ELR (cell line): ENCODE measurements around the gene SOX9.

ENCODE experiments used
- DNase-seq: peaks from one replicate; pipeline ENCODE4 v3.0.0-alpha.2; 2015; ENCODE audit warnings: low read depth

The SOX9 gene

DNA sequence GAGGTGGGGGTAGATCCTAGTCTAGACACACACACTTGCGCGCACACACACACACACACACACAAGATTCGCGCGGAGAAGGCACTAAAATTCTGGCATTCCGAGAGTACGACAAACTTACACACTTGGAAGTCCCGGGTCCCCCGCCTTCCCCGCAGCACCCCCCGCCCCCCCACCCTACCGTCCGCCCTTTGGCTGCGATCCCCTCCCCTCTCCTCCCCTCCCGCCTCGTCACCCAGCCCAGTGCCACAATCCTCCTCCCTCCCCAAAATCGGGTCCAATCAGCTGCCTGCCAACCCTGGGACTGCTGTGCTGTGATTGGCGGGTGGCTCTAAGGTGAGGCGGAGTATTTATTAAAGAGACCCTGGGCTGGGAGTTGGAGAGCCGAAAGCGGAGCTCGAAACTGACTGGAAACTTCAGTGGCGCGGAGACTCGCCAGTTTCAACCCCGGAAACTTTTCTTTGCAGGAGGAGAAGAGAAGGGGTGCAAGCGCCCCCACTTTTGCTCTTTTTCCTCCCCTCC is at the start of gene SOX9:
Gene SOX9 (plus strand): TSS at position 379 of the 522 bp plus-strand sequence. CDS start 372 bp downstream, outside the sequence.
- DNase-seq = peak; percentile 98

DNA sequence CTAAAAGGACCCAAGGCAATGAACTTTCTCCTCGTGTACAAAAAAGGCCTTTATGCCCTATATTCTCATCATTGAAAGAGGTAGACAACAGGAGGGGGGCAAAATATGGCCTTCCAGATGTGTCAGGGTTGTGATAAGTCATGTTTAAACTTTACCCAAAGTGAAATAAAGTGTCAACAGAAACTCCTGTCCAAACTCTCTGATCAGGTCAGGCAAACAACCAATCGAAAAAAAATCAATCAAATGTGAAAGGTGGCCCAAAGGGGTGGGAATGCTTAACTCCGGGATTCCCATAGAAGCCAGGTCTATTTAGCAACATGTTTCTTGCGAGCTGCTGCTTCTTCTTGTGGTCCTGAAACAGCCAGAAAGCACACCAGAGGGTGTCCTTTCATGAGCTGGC is 49.5 kb upstream of the SOX9 start:
- DNase-seq = no peak

DNA sequence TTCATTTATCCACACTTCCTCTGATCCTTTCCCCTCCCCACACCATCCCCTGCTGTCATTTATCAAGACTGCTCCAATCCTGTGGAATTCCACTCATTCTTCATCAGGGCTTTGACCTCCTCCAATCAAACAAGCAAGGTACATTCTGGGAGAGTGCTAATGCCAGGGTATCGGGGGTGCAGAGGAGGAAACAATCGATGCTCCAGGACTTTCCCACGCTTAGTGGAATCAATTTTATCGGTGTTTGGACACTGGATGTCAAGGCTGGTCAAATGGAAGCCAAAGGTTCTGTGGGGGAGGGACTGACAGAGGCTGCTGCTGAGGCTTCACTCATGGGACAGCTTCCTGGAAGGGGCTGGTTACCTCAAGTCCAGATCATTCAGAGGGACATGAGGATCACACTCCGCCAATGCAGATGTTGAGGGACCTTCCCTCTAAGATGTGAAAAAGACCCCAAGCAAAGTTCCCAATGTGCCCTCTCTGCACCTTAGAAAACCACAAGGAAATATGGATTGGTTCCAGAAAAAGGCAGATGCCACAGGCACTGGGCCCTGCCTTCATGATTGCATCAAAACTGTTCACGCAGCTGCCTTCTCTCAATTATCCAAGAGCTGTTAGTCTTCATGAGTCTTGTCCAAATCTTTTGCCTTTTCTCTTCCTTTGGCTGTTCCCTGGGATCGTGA is 44.7 kb upstream of the SOX9 start:
- no peak for DNase-seq

DNA sequence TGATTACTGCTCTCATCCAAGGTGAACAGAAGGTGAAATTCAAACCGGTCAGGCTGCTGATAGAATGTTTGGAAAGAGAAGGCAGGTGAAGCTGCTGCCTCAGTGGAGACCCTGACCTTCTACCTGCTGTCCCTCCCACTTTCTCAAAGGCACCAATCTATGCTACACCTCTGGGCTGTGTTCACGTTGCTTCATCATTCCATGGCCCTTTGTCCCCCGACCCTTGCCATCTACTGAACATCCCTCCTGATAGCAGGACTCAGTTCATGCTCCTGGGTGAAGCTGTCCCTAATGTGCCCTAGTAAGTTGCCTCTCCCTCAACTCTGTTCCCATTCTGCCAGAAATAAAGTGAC is 44.2 kb upstream of the SOX9 start:
- DNase-seq = no peak

DNA sequence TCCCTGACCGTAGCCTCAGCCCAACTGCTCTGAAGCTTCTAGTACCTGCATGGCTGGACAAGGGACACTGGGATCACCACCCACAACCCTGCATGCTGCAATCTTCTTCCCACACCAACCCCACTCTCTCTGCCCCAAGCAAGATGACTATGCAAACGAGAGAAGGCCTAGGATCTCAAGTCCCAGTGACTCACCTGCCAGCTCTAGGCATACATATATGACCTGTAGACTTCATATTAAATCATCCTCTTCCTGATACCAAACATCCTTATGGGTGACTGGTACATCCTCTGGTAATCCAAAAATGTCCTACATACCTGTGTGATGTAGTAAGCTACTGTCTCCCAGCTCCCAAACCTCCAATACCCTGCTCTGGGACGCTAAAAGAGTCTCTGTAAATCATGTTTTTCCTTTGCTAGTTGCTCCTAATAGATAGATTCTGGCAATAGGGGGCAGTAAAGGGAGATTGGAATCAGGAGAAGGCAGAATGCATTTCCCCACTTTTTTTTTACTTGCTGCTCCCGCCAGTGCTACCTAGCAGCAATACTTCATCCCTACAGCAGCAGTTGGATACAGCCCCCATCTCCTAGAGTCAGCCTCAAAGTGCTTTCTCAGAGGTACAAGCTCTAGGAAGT is 43.4 kb upstream of the SOX9 start:
- DNase-seq = peak; percentile 51

DNA sequence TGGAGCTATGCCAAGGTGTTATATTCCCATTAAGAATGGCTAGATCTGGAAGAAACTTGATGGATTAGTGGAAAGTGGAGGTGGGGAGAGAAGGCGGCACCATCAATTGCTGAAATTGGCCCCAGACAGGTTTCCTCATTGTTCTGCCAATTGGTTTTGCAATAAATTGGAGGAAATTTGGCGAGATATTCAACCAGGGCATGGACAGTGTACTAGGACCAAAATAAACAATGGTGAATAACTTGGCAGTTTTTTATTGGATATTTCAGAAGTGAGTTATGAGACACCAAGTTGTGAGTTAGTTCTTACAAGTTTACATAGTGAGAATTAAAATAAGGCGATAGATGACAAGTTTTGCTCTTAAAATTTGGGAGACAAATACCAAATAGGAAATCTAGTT is 41.1 kb upstream of the SOX9 start:
- DNase-seq = no peak

DNA sequence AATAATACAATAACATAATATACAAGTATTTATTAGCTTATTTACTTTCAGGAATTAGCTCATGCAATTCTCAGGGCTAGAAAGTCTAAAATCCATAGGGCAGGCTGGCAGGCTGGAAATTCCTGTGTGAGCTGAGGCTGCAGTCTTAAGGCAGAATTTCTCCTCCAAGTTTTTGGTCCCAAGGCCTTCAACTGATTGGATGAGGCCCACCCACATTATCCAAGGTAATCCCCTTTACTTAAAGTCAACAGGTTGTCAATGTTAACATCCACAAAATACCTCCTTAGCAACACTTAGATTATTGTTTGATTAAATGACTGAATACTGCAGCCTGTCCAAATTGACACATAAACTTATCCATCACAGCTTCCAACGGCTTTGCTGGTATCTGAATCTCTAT is 32.9 kb upstream of the SOX9 start:
- no peak for DNase-seq

DNA sequence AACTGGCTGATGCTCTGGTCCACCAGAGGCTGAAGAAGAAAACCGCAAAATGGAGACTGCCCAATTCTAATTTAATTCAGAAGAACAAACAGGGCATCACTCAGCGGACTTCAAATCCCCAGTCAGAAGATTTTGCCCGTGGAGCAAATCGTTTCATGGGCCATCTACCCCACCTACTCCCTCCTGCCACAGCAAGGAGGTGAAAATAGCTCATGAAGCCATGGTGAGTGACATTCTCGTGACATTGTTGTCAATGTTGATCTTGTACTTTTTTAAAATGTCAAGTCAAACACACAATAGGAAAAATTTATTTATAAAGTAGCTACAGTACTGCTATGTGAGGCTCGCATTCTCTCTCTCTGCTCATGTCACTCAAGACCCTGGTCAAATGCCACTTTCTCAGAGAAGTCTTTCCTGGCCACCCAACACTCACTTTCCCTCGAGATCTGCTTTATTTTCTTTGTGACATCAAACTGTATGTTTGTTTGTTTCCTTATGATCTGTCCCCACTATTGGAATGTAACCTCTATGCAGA is 31.3 kb upstream of the SOX9 start:
- no peak for DNase-seq

DNA sequence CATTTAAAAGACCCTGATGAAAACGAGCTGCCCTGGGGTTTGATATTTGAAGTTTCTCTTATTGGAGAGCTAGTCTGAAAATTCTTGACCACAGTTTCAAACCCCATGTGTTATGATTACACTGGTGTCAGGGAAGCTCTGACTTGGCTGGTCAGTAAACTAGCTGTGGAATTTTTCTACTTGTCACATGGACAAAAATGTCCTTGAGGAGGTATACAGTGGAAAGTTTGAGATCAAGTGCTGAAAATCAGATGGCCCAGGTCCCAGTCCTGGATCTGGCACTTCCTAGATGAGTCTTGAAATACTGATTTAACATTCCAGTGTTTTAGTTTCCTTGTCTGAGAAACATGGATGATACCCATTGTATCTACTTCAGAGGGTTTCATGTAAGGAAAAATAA is 30.7 kb upstream of the SOX9 start:
- DNase-seq = no peak

DNA sequence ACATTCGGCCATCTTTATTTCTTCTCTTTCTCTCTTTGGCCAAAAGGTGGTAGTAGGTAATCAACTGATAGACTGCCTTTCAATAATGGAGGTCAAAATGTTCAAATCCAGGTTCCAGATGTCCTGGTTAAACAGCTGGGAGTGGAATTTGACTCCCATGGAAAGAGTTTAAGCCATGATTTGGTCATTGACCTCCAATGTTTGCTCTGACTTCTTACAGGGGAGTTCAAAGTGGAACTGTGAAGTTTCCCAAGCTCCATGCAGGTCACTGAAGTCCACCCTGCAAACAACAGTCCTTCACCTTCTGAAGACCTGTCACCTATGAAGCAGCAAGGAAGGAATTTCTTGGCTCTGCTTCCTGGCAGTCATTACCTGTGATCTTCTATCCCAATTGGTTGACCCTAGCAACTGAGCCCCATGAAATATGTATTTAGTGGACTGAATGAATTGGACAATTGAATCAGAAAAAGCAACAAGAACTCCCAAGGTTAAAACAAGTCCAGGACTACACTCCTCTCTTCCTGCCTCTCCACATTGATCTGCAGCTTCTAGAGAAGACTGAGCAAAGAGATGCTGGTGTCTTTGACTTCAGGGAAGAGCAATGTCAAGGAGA is 28.0 kb upstream of the SOX9 start:
- DNase-seq = no peak

DNA sequence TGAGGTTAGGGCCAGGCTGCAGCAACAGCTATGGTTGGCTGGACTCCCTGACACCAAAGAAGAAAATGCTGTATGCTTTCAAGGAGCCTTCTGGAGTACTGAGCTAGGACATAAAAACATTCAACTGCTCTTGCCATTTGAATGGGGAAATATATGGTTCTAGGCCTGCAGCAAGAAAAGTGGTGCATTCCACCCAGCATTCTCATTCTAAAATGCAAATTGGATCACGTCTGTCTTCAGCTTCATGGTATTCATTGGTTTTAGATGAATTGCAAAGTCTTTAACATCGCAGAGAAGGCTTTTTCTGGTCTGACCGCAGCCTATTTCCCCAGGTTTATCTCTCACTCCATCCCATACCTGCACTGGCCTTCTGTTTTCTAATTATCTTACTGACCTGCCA is 27.1 kb upstream of the SOX9 start:
- DNase-seq = no peak

DNA sequence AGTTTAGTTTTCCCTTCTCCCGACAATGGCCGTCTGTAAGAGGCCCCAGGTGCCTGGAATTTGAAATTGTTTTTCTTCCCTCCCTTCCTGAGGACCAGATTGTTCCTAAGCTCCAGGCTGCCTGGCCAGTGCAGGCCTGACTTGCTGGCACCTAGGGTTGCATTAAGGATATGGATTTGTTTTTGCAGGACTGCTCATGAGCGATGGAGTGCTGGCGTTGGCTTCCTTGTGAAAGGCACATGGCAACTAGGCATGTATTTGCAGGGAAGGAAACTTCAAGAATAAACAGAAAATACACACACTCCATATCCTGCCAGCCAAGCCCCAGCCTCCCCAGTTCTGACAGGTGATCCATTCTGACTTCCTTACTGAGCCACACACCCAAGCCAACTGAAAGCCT is 25.5 kb upstream of the SOX9 start:
- no peak for DNase-seq

DNA sequence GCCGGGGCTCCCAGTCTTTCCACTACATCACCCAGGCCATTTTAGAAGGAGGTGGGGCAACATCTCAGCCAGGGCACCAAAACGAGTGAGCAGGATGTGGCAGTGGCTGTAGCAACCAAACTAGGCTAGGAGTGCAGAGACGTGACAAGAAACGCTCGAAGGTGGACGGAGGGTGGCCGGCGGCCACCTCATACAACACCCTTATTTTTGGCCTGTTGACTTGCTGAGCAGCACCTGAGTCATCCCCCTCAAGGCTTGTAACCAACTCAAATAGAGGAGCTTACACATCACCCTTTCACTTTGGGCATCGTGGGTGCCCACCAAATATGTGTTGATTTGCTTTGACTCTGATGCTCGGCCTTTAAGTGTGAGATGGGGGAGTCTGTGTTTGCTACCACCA is 23.7 kb upstream of the SOX9 start:
- peak; percentile 67 for DNase-seq

DNA sequence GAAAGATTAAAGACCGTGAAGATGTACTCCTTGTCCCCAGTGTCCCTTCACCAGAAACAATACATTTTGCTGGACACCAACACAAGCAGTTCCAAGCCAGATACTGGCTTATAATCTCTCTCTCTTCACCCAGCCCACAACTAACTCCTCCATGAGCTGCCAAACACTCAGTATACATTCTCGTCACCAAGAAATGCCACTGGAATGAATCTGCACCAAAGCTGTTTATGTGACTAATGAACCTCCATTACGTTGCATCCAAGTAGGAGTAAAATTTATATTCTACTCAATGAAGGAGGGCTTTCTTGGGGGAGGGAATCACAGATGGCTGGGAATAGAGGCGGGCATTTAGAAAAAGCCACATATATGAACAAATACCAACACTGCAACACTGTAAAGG is 20.9 kb upstream of the SOX9 start:
- DNase-seq = peak; percentile 84

DNA sequence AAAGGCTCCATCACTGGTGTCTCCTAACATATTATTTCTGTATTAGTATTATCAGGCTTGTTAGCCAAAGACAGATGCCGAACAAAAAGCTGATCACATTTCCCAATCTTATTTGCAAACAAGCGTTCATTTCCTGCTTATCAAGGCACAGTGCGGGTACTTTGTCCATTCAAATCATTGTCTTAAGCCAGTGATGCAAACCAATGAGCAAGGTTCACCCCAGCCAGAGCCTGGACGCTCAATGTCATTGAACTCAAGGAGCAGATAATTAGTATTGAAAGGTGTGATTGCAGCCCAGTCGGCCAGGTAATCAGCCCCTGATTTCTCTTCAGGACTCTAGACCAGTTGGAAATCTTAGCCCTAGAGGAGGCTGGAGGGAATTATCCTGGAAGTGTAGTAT is 20.4 kb upstream of the SOX9 start:
- DNase-seq = no peak

DNA sequence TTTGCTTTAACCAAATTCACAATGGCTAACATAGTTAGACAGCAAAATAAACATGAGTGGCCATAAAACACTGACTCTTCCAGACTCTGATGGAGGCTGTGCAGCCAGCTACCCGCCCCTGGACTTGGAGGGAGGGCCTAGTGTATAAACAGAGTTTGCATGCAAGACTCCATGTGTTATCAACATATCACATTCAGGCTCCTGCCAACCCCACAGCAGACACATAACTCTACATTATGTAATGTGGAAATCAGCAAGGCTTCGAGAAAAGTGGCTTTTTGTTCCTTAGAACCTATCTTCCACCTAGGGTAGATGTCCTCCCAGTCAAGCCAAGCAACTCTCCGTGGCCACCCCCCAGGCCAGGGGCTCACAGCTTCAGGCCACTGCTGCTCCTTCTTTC is 19.3 kb upstream of the SOX9 start:
- DNase-seq = no peak

DNA sequence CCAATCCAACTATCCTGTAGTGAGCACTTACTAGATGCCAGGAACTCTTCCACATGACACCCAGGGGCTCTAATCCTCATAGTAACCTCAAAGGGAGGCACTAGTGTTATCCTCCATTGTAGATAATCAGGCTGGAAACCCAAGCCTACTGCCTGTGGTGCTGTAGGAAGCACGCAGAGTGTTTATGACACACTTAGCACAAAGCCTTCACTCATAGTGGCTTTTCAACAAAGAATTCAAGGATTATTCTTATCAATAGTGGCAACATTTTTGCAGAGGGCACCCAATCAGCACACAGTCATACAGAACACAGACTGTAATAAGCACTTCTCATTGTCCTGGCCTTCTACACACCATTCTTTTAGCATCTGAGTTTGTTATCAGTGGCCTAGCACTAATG is 18.5 kb upstream of the SOX9 start:
- DNase-seq = no peak

DNA sequence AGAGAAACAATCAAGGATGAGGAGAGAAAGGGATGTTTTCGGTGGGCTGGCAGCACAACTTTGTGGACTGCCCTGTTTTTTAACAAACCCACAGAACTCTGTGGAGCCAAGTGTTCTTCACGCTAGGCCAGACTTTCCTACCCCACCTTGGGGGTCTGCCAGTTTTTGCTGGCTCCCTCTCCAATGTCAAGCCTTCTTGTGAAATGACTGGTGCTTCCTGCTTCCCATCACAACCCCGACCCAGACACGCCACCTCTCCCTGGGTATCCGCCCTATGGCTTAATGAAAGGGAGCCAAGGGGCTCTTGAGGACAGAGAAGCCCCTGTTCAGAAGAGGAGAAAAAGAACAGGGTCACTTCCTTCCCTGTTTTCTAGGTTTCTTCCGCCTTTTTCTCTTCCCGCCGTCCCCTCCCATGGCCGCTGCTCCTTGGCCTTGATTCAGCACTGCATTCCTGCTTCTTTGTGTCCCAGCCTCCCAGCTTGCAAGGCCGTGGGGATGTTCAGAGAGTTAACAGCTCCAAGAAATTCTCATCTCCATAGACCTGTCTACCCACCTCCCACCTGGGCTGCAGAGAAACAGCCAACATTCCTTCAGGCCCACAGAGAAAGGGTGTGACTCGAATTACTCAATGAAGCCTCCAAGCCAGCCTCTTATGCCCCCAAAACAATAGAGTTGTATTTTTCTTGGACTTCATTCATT is 16.5 kb upstream of the SOX9 start:
- no peak for DNase-seq

DNA sequence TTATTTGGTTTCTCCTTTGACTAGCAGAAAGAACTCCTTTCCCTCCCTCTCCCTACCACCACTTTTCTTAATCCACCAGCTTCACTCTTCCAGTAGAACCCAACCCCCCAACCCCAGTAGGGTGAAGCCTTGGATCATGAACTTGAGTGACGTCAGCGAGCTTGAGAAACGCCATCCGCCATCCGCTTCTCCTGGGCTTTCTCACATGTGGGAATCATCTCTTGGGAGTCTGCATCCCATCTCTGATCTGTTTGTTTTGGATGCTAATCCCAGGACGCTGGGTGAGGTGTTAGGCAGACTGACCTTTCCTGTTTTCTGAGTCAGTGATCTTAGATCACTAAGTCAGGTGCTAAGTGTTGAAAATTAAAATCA is 16.0 kb upstream of the SOX9 start:
- no peak for DNase-seq

DNA sequence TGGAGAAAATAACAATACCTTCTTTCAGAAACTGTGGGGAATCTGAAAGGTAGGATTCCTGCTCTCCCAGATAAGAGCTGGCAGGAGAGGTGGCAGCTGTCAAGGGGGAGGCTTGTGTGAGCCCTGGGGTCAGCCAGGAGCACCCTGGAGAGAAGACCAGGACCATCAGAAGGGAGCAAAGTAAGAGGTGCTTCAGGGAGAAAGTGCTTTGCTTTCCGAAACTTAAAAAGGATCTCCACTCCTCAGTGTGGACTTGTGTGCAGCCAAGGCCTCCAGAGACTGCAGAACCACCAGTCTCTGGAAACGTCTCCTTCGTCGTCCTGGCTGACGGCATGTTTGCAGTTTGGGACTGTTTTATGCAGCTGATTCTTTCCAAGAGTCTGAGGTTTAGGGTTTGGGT is 13.7 kb upstream of the SOX9 start:
- DNase-seq = no peak

DNA sequence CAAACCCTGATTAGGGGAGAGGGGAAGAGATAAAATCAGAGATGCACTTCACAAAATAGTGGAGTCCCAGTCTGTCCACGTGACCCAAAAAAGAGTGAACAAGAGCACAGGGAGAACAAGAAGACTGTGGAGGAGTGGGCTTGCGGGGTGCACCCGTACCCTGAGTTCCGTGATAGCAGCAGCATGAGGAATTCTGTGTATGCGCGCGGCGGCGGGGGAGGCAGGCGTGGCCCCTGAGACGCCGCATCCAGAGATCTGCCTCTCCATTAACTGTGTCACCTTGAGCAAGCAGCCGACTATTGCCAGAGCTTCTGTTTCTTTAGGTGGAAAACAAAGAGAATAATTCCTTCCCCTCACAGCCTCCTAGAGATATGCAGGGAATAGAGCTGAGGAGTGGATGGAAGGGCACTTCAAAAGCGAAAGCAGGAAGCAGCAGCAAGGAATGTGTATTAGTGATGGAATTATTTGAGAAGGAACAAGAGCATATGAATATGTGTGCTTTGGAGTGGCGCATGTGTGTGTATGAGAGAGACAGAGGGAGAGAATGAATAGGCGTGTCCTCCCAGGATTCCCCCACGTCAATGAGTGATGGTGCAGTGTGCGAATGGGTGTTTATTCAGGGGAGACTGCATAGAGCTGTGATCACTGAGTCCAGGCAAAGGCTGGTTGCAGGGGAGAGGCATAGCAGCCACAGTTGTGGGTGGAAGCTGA is 10.4 kb upstream of the SOX9 start:
- DNase-seq = peak; percentile 67

DNA sequence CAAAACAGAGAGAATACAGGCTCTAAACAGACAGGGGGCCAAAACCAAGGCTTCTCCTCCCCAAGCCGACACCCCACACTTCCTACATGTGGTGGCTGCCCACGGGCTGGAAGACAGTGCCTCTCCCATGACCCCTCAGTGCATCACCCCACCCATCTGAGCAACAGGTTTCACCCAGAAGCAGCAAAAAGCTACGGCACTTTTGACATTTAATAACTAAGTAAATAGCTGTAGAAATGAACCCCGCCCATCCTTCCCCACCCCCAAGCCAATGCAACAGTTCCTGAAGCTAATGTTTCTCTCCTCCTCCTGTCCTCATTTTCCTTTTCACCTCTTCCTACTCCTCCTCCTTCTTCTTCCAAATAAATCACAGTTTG is 9.9 kb upstream of the SOX9 start:
- DNase-seq = no peak
